KMS-11 (cell line): ENCODE measurements around the gene LCE1B.

ENCODE experiments used
- H2AFZ ChIP-seq: fragments of 200-600 bp; sonication (generic); 2 replicates; pipeline ENCODE4 v1.6.1; 2016; ENCODE audit warnings: antibody characterized with exemption, mixed run types, low read depth
- H3K27ac ChIP-seq: fragments of 200-600 bp; sonication (generic); 2 replicates; pipeline ENCODE4 v1.6.1; 2016; ENCODE audit warnings: mild to moderate bottlenecking, mixed run types
- H3K27me3 ChIP-seq: fragments of 200-600 bp; sonication (generic); 2 replicates; pipeline ENCODE4 v1.6.1; 2017; ENCODE audit warnings: mild to moderate bottlenecking, low read depth, mixed run types, moderate library complexity; ENCODE audit not compliant: insufficient read depth
- H3K36me3 ChIP-seq: fragments of 200-600 bp; sonication (generic); 2 replicates; pipeline ENCODE4 v1.6.1; 2017; ENCODE audit warnings: mild to moderate bottlenecking, mixed run types; ENCODE audit not compliant: insufficient read depth
- H3K4me1 ChIP-seq: fragments of 200-600 bp; sonication (generic); 2 replicates; pipeline ENCODE4 v1.6.1; 2016; ENCODE audit warnings: mild to moderate bottlenecking, low read depth, mixed run types; ENCODE audit not compliant: poor library complexity, severe bottlenecking
- H3K4me2 ChIP-seq: fragments of 200-600 bp; sonication (generic); 2 replicates; pipeline ENCODE4 v1.7.0; 2016; ENCODE audit warnings: mild to moderate bottlenecking, mixed run types
- H3K4me3 ChIP-seq: fragments of 200-600 bp; sonication (generic); IDR thresholded peaks from 2 replicates; pipeline ENCODE4 v1.6.1; 2017; ENCODE audit warnings: low read depth, low read length, mixed read lengths; ENCODE audit not compliant: insufficient read depth
- H3K79me2 ChIP-seq: fragments of 200-600 bp; sonication (generic); 2 replicates; pipeline ENCODE4 v1.6.1; 2016; ENCODE audit warnings: low read depth, mixed run types; ENCODE audit not compliant: insufficient read depth
- H3K9ac ChIP-seq: fragments of 200-600 bp; sonication (generic); 2 replicates; pipeline ENCODE4 v1.6.1; 2016; ENCODE audit warnings: mild to moderate bottlenecking, mixed run types
- H4K20me1 ChIP-seq: fragments of 200-600 bp; sonication (generic); 2 replicates; pipeline ENCODE4 v1.6.1; 2016; ENCODE audit warnings: mild to moderate bottlenecking, mixed run types; ENCODE audit not compliant: insufficient read depth
- CTCF ChIP-seq: fragments of 200-600 bp; sonication (generic); conservative IDR thresholded peaks from 2 replicates; pipeline ENCODE4 v1.6.1; 2017; ENCODE audit warnings: low read depth, mild to moderate bottlenecking, antibody characterized with exemption, low read length, moderate library complexity, mixed read lengths

Gene LCE1B

DNA sequence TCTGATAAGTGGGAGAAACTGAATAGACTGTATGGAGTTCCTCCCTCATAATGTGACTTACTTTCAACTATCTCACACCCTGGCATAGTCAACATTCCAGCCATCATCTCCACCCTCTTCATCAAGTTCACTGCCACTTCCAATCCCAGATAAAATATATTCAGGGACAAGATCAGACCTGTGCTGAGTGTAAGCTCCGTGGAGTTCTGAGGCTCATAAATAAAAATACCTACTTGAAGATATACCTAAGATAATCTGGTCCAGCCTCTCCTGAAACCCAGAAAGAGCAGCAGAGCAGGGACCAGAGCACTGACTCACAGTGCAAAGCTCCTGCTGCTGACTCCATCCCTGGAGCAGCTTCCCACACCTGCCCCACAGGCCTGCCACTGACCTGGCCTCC lies 46.3 kb downstream of the LCE1B start:
- TF ChIP-seq CTCF, result no peak
- no peak overlapping the region for H3K4me3 ChIP-seq
- no peaks in the 10 kb centered on the region for H3K79me2 ChIP-seq
- no peaks in the 10 kb centered on the region for H3K27me3 ChIP-seq
- H3K36me3 ChIP-seq, result no peaks in the 10 kb centered on the region
- H3K27ac ChIP-seq, result no peak overlapping the region
- H2AFZ ChIP-seq, result no peak overlapping the region
- H3K4me2 ChIP-seq, result no peak overlapping the region
- no peaks in the 10 kb centered on the region for H4K20me1 ChIP-seq
- no peak overlapping the region for H3K9ac ChIP-seq
- no peaks in the 10 kb centered on the region for H3K4me1 ChIP-seq

DNA sequence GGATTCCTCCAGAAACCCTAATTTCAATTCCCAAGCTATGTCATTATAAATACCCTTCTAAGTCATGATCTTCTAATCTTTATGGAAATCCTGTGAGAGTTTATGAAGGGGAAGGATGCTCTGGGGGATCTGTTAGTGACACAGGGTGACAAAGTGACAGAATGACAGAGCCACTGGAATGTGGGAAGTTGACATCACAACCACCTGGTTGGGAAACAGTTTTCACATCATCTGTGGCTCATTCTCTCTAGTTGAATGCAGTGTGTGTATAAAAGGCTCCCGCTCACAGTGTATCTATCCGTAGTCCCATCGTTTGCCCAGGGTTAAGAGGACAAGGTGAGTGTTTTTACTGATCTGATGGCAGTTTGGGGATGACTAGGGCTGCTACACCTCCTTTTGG lies 47.9 kb downstream of the LCE1B start, which contains the start of gene LCE7A:
Gene LCE7A, plus strand, starts transcription at position 301 of the 400 bp plus-strand sequence. CDS start 702 bp downstream, outside the sequence.
- no peak for TF ChIP-seq CTCF
- H3K4me1 ChIP-seq, result no peaks in the 10 kb centered on the region
- no peak within 1 kb of the TSS for H3K27ac ChIP-seq
- H3K79me2 ChIP-seq, result no peaks in the 10 kb centered on the region
- no peak within 1 kb of the TSS for H3K4me3 ChIP-seq
- H3K9ac ChIP-seq, result no peak within 1 kb of the TSS
- H3K27me3 ChIP-seq, result no peaks in the 10 kb centered on the region
- no peaks in the 10 kb centered on the region for H3K36me3 ChIP-seq
- H4K20me1 ChIP-seq, result no peaks in the 10 kb centered on the region
- no peak within 1 kb of the TSS for H2AFZ ChIP-seq
- no peak within 1 kb of the TSS for H3K4me2 ChIP-seq

- Histone ChIP-seq H3K9ac (no peak overlapping the region), H3K4me3 (no peak overlapping the region), H3K4me1 (no peaks in the 10 kb centered on the region), H3K36me3 (no peaks in the 10 kb centered on the region), H3K27me3 (no peaks in the 10 kb centered on the region), H3K27ac (no peak overlapping the region), H3K79me2 (no peaks in the 10 kb centered on the region), H2AFZ (no peak overlapping the region), H3K4me2 (no peak overlapping the region), H4K20me1 (no peaks in the 10 kb centered on the region)
- no peak for TF ChIP-seq CTCF
These were observed 48.4 kb downstream of the LCE1B start for GRCh38 chr1:152860129-152860528.

- TF ChIP-seq CTCF, result no peak
- H3K79me2 ChIP-seq, result no peaks in the 10 kb centered on the region
- H4K20me1 ChIP-seq, result no peaks in the 10 kb centered on the region
- no peaks in the 10 kb centered on the region for H3K27me3 ChIP-seq
- H3K4me1 ChIP-seq, result no peaks in the 10 kb centered on the region
- no peaks in the 10 kb centered on the region for H3K36me3 ChIP-seq
- no peak overlapping the region for H2AFZ ChIP-seq
- no peak overlapping the region for H3K27ac ChIP-seq
- H3K4me2 ChIP-seq, result no peak overlapping the region
- no peak overlapping the region for H3K4me3 ChIP-seq
- H3K9ac ChIP-seq, result no peak overlapping the region
These were observed 49.6 kb downstream of the LCE1B start for GRCh38 chr1:152861374-152861773.
